Liver (tissue), 9 donors: ENCODE data around the gene LRRC75B. TPM values are rescaled to one million over a fixed set of nuclear protein-coding genes. Genes with fewer than 3 reads are reported as not detected.

ENCODE experiments used
- DNase-seq: peaks from one replicate; pipeline ENCODE4 v3.0.0-alpha.2; 2017; ENCODE audit warnings: low spot score
- H3K27ac ChIP-seq, 2 donors: one replicate each; pipeline ENCODE4 v1.7.0; 2013; ENCODE audit warnings: inconsistent platforms in 2 of 2, low read length in 2 of 2, control low read depth in 1 of 2, low read depth in 1 of 2, mild to moderate bottlenecking in 1 of 2
- H3K27me3 ChIP-seq, 4 donors: one replicate each; pipeline versions ENCODE4 v1.6.1 to v1.7.0; 2013; ENCODE audit warnings: low read length in 3 of 4, inconsistent platforms in 1 of 4, mild to moderate bottlenecking in 1 of 4, moderate library complexity in 1 of 4; ENCODE audit not compliant: control insufficient read depth in 4 of 4, insufficient read depth in 4 of 4
- H3K36me3 ChIP-seq, 4 donors: one replicate each; pipeline versions ENCODE4 v1.6.1 to v1.7.0; 2013; ENCODE audit warnings: low read length in 3 of 4, mild to moderate bottlenecking in 3 of 4, low read depth in 1 of 4, moderate library complexity in 1 of 4; ENCODE audit not compliant: control insufficient read depth in 4 of 4, insufficient read depth in 3 of 4
- H3K4me1 ChIP-seq, 4 donors: one replicate each; pipeline versions ENCODE4 v1.6.1 to v1.7.0; 2013; ENCODE audit warnings: low read length in 3 of 4, mild to moderate bottlenecking in 3 of 4, moderate library complexity in 1 of 4; ENCODE audit not compliant: control insufficient read depth in 4 of 4, insufficient read depth in 4 of 4
- H3K4me3 ChIP-seq, 3 donors: one replicate each; pipeline versions ENCODE4 v1.6.1 to v1.7.0; 2013; ENCODE audit warnings: low read length in 3 of 3, control low read depth in 1 of 3, low read depth in 1 of 3, mild to moderate bottlenecking in 1 of 3
- H3K9ac ChIP-seq, 2 donors: one replicate each; pipeline ENCODE4 v1.7.0; 2013; ENCODE audit warnings: low read length in 2 of 2, mild to moderate bottlenecking in 2 of 2, moderate library complexity in 2 of 2, control low read depth in 1 of 2, low read depth in 1 of 2
- H3K9me3 ChIP-seq, 4 donors: one replicate each; pipeline versions ENCODE4 v1.6.1 to v1.7.0; 2013; ENCODE audit warnings: low read length in 3 of 4; ENCODE audit not compliant: control insufficient read depth in 4 of 4
- EGR1 ChIP-seq, 2 donors: IDR thresholded peaks; 2 replicates each; pipeline ENCODE4 v1.6.1; 2016 to 2018; ENCODE audit warnings: antibody characterized with exemption in 2 of 2, low read depth in 2 of 2
- FOXA1 ChIP-seq: IDR thresholded peaks from 2 replicates; pipeline ENCODE4 v1.6.1; 2016; ENCODE audit warnings: antibody characterized with exemption
- FOXA2 ChIP-seq: IDR thresholded peaks from 2 replicates; pipeline ENCODE4 v1.6.1; 2016; ENCODE audit warnings: antibody characterized with exemption
- GABPA ChIP-seq, 2 donors: IDR thresholded peaks in 1 of 2; conservative IDR thresholded peaks in 1 of 2; 2 replicates each; pipeline ENCODE4 v1.6.1; 2016; ENCODE audit warnings: antibody characterized with exemption in 2 of 2, mild to moderate bottlenecking in 1 of 2, moderate library complexity in 1 of 2
- HNF4A ChIP-seq, 2 donors: conservative IDR thresholded peaks; 2 replicates each; pipeline ENCODE4 v1.6.1; 2016; ENCODE audit warnings: antibody characterized with exemption in 2 of 2, mild to moderate bottlenecking in 2 of 2
- MAX ChIP-seq: IDR thresholded peaks from 2 replicates; pipeline ENCODE4 v1.6.1; 2016; ENCODE audit warnings: antibody characterized with exemption
- NR2F2 ChIP-seq: IDR thresholded peaks from 2 replicates; pipeline ENCODE4 v1.6.1; 2016; ENCODE audit warnings: antibody characterized with exemption
- RAD21 ChIP-seq, 2 donors: IDR thresholded peaks; 2 replicates each; pipeline ENCODE4 v1.6.1; 2016; ENCODE audit warnings: antibody characterized with exemption in 2 of 2, mild to moderate bottlenecking in 2 of 2
- REST ChIP-seq: IDR thresholded peaks from 2 replicates; pipeline ENCODE4 v1.6.1; 2016; ENCODE audit warnings: antibody characterized with exemption, mild to moderate bottlenecking
- RXRA ChIP-seq, 2 donors: IDR thresholded peaks; 2 replicates each; pipeline ENCODE4 v1.6.1; 2017 to 2018; ENCODE audit warnings: antibody characterized with exemption in 2 of 2, mild to moderate bottlenecking in 1 of 2
- SP1 ChIP-seq: IDR thresholded peaks from 2 replicates; pipeline ENCODE4 v1.6.1; 2018; ENCODE audit warnings: antibody characterized with exemption, mild to moderate bottlenecking
- TAF1 ChIP-seq: conservative IDR thresholded peaks from 2 replicates; pipeline ENCODE4 v1.6.1; 2016; ENCODE audit warnings: antibody characterized with exemption, mild to moderate bottlenecking
- ZBTB33 ChIP-seq: IDR thresholded peaks from 2 replicates; pipeline ENCODE4 v1.6.1; 2016; ENCODE audit warnings: antibody characterized with exemption
- WGBS: extraction: QIAGEN DNeasy Blood & Tissue Kit; methylation state at CpG from one replicate; pipeline ENCODE4 v1.1.7; 2013; 5-methylcytosine and 5-hydroxymethylcytosine counted together
- polyA plus RNA-seq, 2 donors: library from polyadenylated mRNA; stranded (reverse) in 1 of 2; unstranded in 1 of 2; fragments of 200-250 nt in 1 of 2; fragments of >200 nt in 1 of 2; fragmentation: Nextera tagmentation in 1 of 2; extraction: Ambion mirVana in 1 of 2; gene quantifications; one replicate each; pipeline versions ENCODE4 v1.2.1 to v1.2.3, GENCODE V29; 2013 to 2015
- total RNA-seq, 2 donors: library from RNA; depleted of rRNA; stranded (reverse); fragments of >200 nt; gene quantifications; one replicate each; pipeline ENCODE4 v1.2.3, GENCODE V29; 2014
- TF ChIP-seq, protein P1 (sequence below): IDR thresholded peaks from 2 replicates; pipeline ENCODE4 v1.6.1; 2016; ENCODE audit warnings: antibody characterized with exemption
- TF ChIP-seq, protein P2 (sequence below): fragments of 150-350 bp; IDR thresholded peaks from 2 replicates; pipeline ENCODE4 v1.5.1; 2017; ENCODE audit warnings: improper control_type of control experiment, low read depth, low read length; ENCODE audit not compliant: missing input control
- donor health status: healthy.
- donor health status: healthy.
- donor health status: healthy.
- donor health status: healthy.
- donor health status: healthy.

The LRRC75B gene
- total and polyA plus RNA-seq, 4 donors, result 7.8 to 14.3 (median 9.4) TPM

GRCh38 chr22:24591286-24591830 lies 1.5 kb downstream of the LRRC75B start:
- TF ChIP-seq FOXA2 (no peak), ZBTB33 (no peak), REST (no peak), NR2F2 (no peak), EGR1 (IDR thresholded peaks at IDR 0.05; ENCODE audit: low read depth in 2 of 2) (no peak)
- DNase-seq, result no peak
- peaks cover 0 to 23% (median 4%) of the 10 kb centered on the region in 4 donors for H3K36me3 ChIP-seq
- no peak overlapping the region for H3K9ac ChIP-seq
- H3K4me3 ChIP-seq, result no peak overlapping the region
- 96% methylated on average over 6 of the region's 6 CpGs for WGBS
- H3K27ac ChIP-seq, result no peak overlapping the region
- H3K9me3 ChIP-seq, result no peaks in the 10 kb centered on the region
- H3K27me3 ChIP-seq, result no peaks in the 10 kb centered on the region
- peaks cover 20 to 37% (median 30%) of the 10 kb centered on the region in 4 donors for H3K4me1 ChIP-seq

GRCh38 chr22:24590596-24591173 lies 2.2 kb downstream of the LRRC75B start:
- H3K27ac ChIP-seq, result no peak overlapping the region
- WGBS, result 96% methylated on average over 12 of the region's 12 CpGs
- H3K4me1 ChIP-seq, result peaks cover 18 to 34% (median 24%) of the 10 kb centered on the region in 4 donors

More at GRCh38 chr22:24590596-24591173, 2.2 kb downstream of the LRRC75B start:
- no peaks in the 10 kb centered on the region for H3K9me3 ChIP-seq
- no peaks in the 10 kb centered on the region for H3K27me3 ChIP-seq
- H3K4me3 ChIP-seq, result no peak overlapping the region
- no peak for DNase-seq
- no peak overlapping the region for H3K9ac ChIP-seq
- TF ChIP-seq ZBTB33, result no peak
- TF ChIP-seq RAD21 (IDR thresholded peaks at IDR 0.05), result no peak
- TF ChIP-seq, protein P1, sequence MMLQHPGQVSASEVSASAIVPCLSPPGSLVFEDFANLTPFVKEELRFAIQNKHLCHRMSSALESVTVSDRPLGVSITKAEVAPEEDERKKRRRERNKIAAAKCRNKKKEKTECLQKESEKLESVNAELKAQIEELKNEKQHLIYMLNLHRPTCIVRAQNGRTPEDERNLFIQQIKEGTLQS, result no peak
- TF ChIP-seq HNF4A (conservative IDR thresholded peaks at IDR 0.05), result no peak
- TF ChIP-seq SP1, result no peak
- TF ChIP-seq FOXA1, result no peak
- TF ChIP-seq TAF1, result no peak
- no peak for TF ChIP-seq GABPA (IDR thresholded peaks at IDR 0.05 in 1 of 2, conservative IDR thresholded peaks at IDR 0.05 in 1 of 2)
- no peak for TF ChIP-seq RXRA (IDR thresholded peaks at IDR 0.05)
- no peak for TF ChIP-seq NR2F2
- TF ChIP-seq MAX, result no peak
- TF ChIP-seq EGR1 (IDR thresholded peaks at IDR 0.05; ENCODE audit: low read depth in 2 of 2), result no peak
- TF ChIP-seq, protein P2, sequence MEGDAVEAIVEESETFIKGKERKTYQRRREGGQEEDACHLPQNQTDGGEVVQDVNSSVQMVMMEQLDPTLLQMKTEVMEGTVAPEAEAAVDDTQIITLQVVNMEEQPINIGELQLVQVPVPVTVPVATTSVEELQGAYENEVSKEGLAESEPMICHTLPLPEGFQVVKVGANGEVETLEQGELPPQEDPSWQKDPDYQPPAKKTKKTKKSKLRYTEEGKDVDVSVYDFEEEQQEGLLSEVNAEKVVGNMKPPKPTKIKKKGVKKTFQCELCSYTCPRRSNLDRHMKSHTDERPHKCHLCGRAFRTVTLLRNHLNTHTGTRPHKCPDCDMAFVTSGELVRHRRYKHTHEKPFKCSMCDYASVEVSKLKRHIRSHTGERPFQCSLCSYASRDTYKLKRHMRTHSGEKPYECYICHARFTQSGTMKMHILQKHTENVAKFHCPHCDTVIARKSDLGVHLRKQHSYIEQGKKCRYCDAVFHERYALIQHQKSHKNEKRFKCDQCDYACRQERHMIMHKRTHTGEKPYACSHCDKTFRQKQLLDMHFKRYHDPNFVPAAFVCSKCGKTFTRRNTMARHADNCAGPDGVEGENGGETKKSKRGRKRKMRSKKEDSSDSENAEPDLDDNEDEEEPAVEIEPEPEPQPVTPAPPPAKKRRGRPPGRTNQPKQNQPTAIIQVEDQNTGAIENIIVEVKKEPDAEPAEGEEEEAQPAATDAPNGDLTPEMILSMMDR, result no peak
- no peak for TF ChIP-seq REST
- peaks cover 0 to 27% (median 6%) of the 10 kb centered on the region in 4 donors for H3K36me3 ChIP-seq
